Vagina (tissue), 2 donors: ENCODE data around the gene RAB37. TPM values are rescaled to one million over a fixed set of nuclear protein-coding genes. Genes with fewer than 3 reads are reported as not detected.

ENCODE experiments used
- DNase-seq, 2 donors: peaks; one replicate each; pipeline ENCODE4 v3.0.0-alpha.2; 2017; ENCODE audit errors: extremely low spot score in 2 of 2
- H3K27ac ChIP-seq: fragments of 200-600 bp; sonication (generic); one replicate; pipeline ENCODE4 v1.5.1; 2019
- H3K27me3 ChIP-seq: fragments of 200-600 bp; sonication (generic); one replicate; pipeline ENCODE4 v1.5.1; 2019
- H3K36me3 ChIP-seq, 2 donors: fragments of 200-600 bp; sonication (generic); one replicate each; pipeline ENCODE4 v1.5.1; 2017 to 2019
- H3K4me1 ChIP-seq: fragments of 200-600 bp; sonication (generic); one replicate; pipeline ENCODE4 v1.5.1; 2019
- H3K4me3 ChIP-seq, 2 donors: fragments of 200-600 bp; sonication (generic); 1 replicate in 1 of 2; 2 replicates in 1 of 2; pipeline ENCODE4 v1.5.1; 2016 to 2019
- H3K9me3 ChIP-seq: fragments of 200-600 bp; sonication (generic); one replicate; pipeline ENCODE4 v1.5.1; 2019
- CTCF ChIP-seq, 3 experiments: fragments of 450-650 bp in 2 of 3; fragments of 200-600 bp in 1 of 3; sonication (generic) in 1 of 3; IDR thresholded peaks; one replicate each; pipeline ENCODE4 v1.5.1; 2017 to 2019; ENCODE audit warnings: antibody characterized with exemption in 3 of 3, mild to moderate bottlenecking in 2 of 3, moderate library complexity in 2 of 3
- POLR2A ChIP-seq, 2 donors: fragments of 450-650 bp; IDR thresholded peaks; one replicate each; pipeline ENCODE4 v1.6.1; 2017; ENCODE audit warnings: antibody characterized with exemption in 2 of 2, mild to moderate bottlenecking in 2 of 2, moderate library complexity in 2 of 2
- POLR2AphosphoS5 ChIP-seq, 2 donors: sonication (generic); formaldehyde crosslinking; IDR thresholded peaks; one replicate each; pipeline ENCODE4 v1.9.0; 2017; ENCODE audit warnings: antibody characterized with exemption in 2 of 2, mild to moderate bottlenecking in 2 of 2, low read depth in 1 of 2; ENCODE audit not compliant: insufficient read depth in 1 of 2
- intact Hi-C: fragments of 100-400 bp; cut with DNase I; formaldehyde crosslinking; loops from one replicate; pipeline ENCODE4 v1.15.1; 2023
- total RNA-seq: library from RNA; depleted of rRNA; stranded (reverse); fragments of >200 nt; gene quantifications from one replicate; pipeline ENCODE4 v1.2.3, GENCODE V29; 2016

The RAB37 gene
- total RNA-seq, 1 donor from 2014 or later: 7.1 TPM

- intact Hi-C loops: no loop called here
- no peaks in the 10 kb centered on the region for H3K27me3 ChIP-seq
- H3K36me3 ChIP-seq: no peaks in the 10 kb centered on the region
- no peak overlapping the region for H3K27ac ChIP-seq
- TF ChIP-seq POLR2A (IDR thresholded peaks at IDR 0.05) (no peak), CTCF (IDR thresholded peaks at IDR 0.05) (no peak), POLR2AphosphoS5 (IDR thresholded peaks at IDR 0.05; ENCODE audit: insufficient read depth in 1 of 2, low read depth in 1 of 2) (no peak)
- no peaks in the 10 kb centered on the region for H3K9me3 ChIP-seq
- H3K4me3 ChIP-seq: no peak overlapping the region
- no peak for DNase-seq
- H3K4me1 ChIP-seq: no peaks in the 10 kb centered on the region
Measured at GRCh38 chr17:74713171-74713755, 23.8 kb upstream of the RAB37 start.

GRCh38 chr17:74715144-74715543, 21.9 kb upstream of the RAB37 start:
- no peaks in the 10 kb centered on the region for H3K9me3 ChIP-seq
- H3K27me3 ChIP-seq: no peaks in the 10 kb centered on the region
- H3K36me3 ChIP-seq: no peaks in the 10 kb centered on the region
- TF ChIP-seq POLR2A (IDR thresholded peaks at IDR 0.05) (no peak), CTCF (IDR thresholded peaks at IDR 0.05) (no peak), POLR2AphosphoS5 (IDR thresholded peaks at IDR 0.05; ENCODE audit: insufficient read depth in 1 of 2, low read depth in 1 of 2) (no peak)
- no peak overlapping the region for H3K27ac ChIP-seq
- intact Hi-C loops: no loop called here
- no peak for DNase-seq
- H3K4me1 ChIP-seq: no peaks in the 10 kb centered on the region
- no peak overlapping the region for H3K4me3 ChIP-seq

GRCh38 chr17:74720506-74720905, 16.6 kb upstream of the RAB37 start:
- no peak overlapping the region for H3K27ac ChIP-seq
- TF ChIP-seq POLR2A (IDR thresholded peaks at IDR 0.05): no peak
- no peak for TF ChIP-seq CTCF (IDR thresholded peaks at IDR 0.05)
- no peak for TF ChIP-seq POLR2AphosphoS5 (IDR thresholded peaks at IDR 0.05; ENCODE audit: insufficient read depth in 1 of 2, low read depth in 1 of 2)
- intact Hi-C loops: no loop called here
- H3K27me3 ChIP-seq: no peaks in the 10 kb centered on the region
- H3K9me3 ChIP-seq: no peaks in the 10 kb centered on the region
- no peak for DNase-seq
- no peak overlapping the region for H3K4me3 ChIP-seq
- no peaks in the 10 kb centered on the region for H3K36me3 ChIP-seq
- H3K4me1 ChIP-seq: no peaks in the 10 kb centered on the region

- H3K27ac ChIP-seq: no peak overlapping the region
- intact Hi-C loops: no loop called here
- DNase-seq: no peak
- no peak overlapping the region for H3K4me3 ChIP-seq
- H3K9me3 ChIP-seq: no peaks in the 10 kb centered on the region
- no peaks in the 10 kb centered on the region for H3K27me3 ChIP-seq
- no peaks in the 10 kb centered on the region for H3K36me3 ChIP-seq
- H3K4me1 ChIP-seq: no peaks in the 10 kb centered on the region
- TF ChIP-seq CTCF (IDR thresholded peaks at IDR 0.05) (no peak), POLR2AphosphoS5 (IDR thresholded peaks at IDR 0.05; ENCODE audit: insufficient read depth in 1 of 2, low read depth in 1 of 2) (no peak), POLR2A (IDR thresholded peaks at IDR 0.05) (no peak)
Measured at GRCh38 chr17:74722782-74723181, 14.3 kb upstream of the RAB37 start.

- Histone ChIP-seq H3K27me3 (no peaks in the 10 kb centered on the region), H3K9me3 (no peaks in the 10 kb centered on the region), H3K36me3 (no peaks in the 10 kb centered on the region), H3K4me1 (no peaks in the 10 kb centered on the region), H3K27ac (no peak overlapping the region), H3K4me3 (no peak overlapping the region)
- intact Hi-C loops: no loop called here
- DNase-seq: no peak
- no peak for TF ChIP-seq CTCF (IDR thresholded peaks at IDR 0.05)
- TF ChIP-seq POLR2A (IDR thresholded peaks at IDR 0.05): no peak
- no peak for TF ChIP-seq POLR2AphosphoS5 (IDR thresholded peaks at IDR 0.05; ENCODE audit: insufficient read depth in 1 of 2, low read depth in 1 of 2)
Measured at GRCh38 chr17:74723891-74724290, 13.2 kb upstream of the RAB37 start.
